WERI-Rb-1 (cell line): ENCODE data around the gene TNFRSF12A.

Experiments
- DNase-seq: peaks from one replicate; pipeline ENCODE4 v3.0.0-alpha.2; 2020
- H3K27ac ChIP-seq: fragments of 250-450 bp; sonication (Bioruptor Pico); 2 replicates; pipeline ENCODE4 v1.5.1; 2020; ENCODE audit warnings: mild to moderate bottlenecking, moderate library complexity
- H3K27me3 ChIP-seq: fragments of 250-450 bp; sonication (Bioruptor Pico); 2 replicates; pipeline ENCODE4 v1.5.1; 2021; ENCODE audit warnings: mild to moderate bottlenecking, low read depth, moderate library complexity; ENCODE audit not compliant: insufficient read depth, severe bottlenecking
- H3K36me3 ChIP-seq: fragments of 250-450 bp; sonication (Bioruptor Pico); 2 replicates; pipeline ENCODE4 v1.5.1; 2020; ENCODE audit warnings: mild to moderate bottlenecking, moderate library complexity
- H3K4me3 ChIP-seq: 2 replicates; pipeline ENCODE4 v1.5.1; 2011; ENCODE audit warnings: low read depth, mild to moderate bottlenecking, control low read depth, low read length
- H3K9me3 ChIP-seq: fragments of 250-450 bp; sonication (Bioruptor Pico); 2 replicates; pipeline ENCODE4 v1.5.1; 2021; ENCODE audit warnings: mild to moderate bottlenecking, moderate library complexity; ENCODE audit not compliant: severe bottlenecking
- TF ChIP-seq, protein P1 (sequence below): IDR thresholded peaks from 2 replicates; pipeline ENCODE4 v1.5.1; 2011; ENCODE audit warnings: low read depth, mild to moderate bottlenecking, control low read depth, inconsistent platforms, low read length

TNFRSF12A gene

GRCh38 chr16:3004781-3005284 lies 15.3 kb upstream of the TNFRSF12A start:
- peak overlapping the region; percentile 12; the same call in 1 of the 2 replicates for H3K27ac ChIP-seq
- TF ChIP-seq, protein P1, sequence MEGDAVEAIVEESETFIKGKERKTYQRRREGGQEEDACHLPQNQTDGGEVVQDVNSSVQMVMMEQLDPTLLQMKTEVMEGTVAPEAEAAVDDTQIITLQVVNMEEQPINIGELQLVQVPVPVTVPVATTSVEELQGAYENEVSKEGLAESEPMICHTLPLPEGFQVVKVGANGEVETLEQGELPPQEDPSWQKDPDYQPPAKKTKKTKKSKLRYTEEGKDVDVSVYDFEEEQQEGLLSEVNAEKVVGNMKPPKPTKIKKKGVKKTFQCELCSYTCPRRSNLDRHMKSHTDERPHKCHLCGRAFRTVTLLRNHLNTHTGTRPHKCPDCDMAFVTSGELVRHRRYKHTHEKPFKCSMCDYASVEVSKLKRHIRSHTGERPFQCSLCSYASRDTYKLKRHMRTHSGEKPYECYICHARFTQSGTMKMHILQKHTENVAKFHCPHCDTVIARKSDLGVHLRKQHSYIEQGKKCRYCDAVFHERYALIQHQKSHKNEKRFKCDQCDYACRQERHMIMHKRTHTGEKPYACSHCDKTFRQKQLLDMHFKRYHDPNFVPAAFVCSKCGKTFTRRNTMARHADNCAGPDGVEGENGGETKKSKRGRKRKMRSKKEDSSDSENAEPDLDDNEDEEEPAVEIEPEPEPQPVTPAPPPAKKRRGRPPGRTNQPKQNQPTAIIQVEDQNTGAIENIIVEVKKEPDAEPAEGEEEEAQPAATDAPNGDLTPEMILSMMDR, result no peak
- no peaks in the 10 kb centered on the region for H3K9me3 ChIP-seq
- peak overlapping the region; percentile 47 for H3K4me3 ChIP-seq
- DNase-seq, result peak; percentile 42
- no peaks in the 10 kb centered on the region; the same call in 1 of the 2 replicates for H3K36me3 ChIP-seq
- H3K27me3 ChIP-seq, result no peaks in the 10 kb centered on the region

DNA sequence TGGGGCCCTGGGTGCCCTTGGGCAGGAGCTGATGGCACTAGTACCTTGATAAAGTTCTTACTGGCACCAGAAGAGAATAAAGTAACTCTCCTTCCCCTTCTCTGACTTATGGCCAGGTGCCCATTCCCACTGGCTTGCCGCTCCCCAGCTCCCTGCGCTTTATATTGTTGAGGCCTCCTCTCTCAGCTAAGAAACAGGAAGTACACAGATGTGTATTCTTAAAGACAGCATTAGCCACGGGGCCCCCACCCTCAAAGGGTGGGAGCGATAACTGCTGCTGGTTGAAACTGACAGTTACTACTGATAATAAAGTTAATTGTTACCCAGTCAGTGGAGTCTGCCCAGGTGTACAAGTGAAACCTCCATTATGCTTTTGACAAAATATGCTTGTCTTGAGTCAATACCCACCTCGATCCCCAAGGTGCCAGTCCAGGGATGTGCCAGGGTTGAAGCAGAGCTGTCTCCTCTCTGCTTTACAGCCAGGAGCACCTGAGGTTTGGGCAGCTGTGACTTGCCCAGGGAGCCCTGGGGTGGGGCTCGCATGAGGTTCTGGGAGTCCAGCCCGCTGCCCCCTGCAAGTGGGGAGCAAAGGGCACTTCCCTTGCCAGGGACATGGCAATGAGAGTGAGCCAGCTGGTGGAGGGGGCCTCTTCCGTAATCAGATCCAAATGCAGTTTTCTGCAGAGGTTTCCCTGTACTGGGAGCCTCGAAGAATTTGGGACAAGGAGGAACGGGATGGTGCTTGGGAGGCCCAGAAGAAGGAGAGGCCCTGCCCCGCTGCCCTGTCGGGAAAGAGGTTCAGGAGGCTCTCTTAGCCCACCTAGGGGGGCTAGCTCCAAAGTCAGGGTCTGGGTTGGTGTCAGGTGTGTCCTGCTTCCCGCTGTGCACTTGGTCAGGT lies 12.9 kb upstream of the TNFRSF12A start:
- DNase-seq, result no peak
- H3K4me3 ChIP-seq, result no peak overlapping the region
- no peaks in the 10 kb centered on the region; the same call in 1 of the 2 replicates for H3K36me3 ChIP-seq
- H3K27me3 ChIP-seq, result no peaks in the 10 kb centered on the region
- H3K27ac ChIP-seq, result peak overlapping the region; percentile 56
- no peaks in the 10 kb centered on the region for H3K9me3 ChIP-seq
- TF ChIP-seq, protein P1, result no peak

DNA sequence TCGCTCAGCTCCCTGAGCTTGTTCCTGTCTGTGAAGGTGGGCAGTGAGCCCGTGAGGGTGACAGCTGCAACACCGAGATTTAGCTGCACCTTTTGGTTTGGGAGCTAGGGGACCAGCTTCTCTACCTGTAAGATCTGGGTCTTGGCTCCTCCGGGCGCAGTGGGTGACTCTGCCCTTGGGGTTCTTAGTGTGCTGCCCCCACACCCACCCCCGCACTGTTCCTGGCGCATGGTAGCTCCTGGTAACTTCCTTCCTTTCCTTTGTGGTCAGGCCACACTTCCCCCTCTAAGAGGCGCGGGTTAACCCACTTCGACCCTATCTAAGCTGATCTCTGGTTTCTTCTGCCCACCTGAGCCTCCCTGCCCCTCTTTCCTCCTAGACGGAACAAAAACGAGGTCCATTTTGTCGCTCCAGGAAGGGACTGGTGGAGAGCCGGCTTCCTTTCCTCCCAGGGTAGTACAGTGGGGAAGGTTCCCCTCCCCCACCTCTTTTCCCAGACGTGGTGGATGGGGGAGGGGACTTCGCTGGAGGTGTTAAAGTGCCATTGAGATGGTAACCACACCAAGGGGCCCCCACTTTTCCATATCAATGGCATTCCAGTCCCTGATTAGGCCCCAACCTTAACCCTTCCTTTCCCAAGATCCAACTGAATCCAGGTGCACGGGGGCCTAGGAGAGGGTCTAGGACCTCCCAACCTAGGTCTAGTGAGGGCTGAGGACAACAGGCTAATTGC lies 12.0 kb upstream of the TNFRSF12A start:
- H3K27ac ChIP-seq, result peak overlapping the region; percentile 56
- TF ChIP-seq, protein P1, result no peak
- no peaks in the 10 kb centered on the region for H3K27me3 ChIP-seq
- H3K9me3 ChIP-seq, result no peaks in the 10 kb centered on the region
- H3K36me3 ChIP-seq, result no peaks in the 10 kb centered on the region; the same call in 1 of the 2 replicates
- no peak for DNase-seq
- no peak overlapping the region for H3K4me3 ChIP-seq

- TF ChIP-seq, protein P1, result no peak
- Histone ChIP-seq H3K27me3 (no peaks in the 10 kb centered on the region), H3K27ac (no peak overlapping the region), H3K4me3 (no peak overlapping the region), H3K36me3 (no peaks in the 10 kb centered on the region; the same call in 1 of the 2 replicates), H3K9me3 (no peaks in the 10 kb centered on the region)
- no peak for DNase-seq
These were observed 11.5 kb upstream of the TNFRSF12A start for GRCh38 chr16:3008690-3009037.

GRCh38 chr16:3009568-3010390 lies 10.4 kb upstream of the TNFRSF12A start:
- H3K36me3 ChIP-seq, result no peaks in the 10 kb centered on the region; the same call in 1 of the 2 replicates
- H3K27ac ChIP-seq, result no peak overlapping the region
- no peak for DNase-seq
- TF ChIP-seq, protein P1, result no peak
- no peaks in the 10 kb centered on the region for H3K9me3 ChIP-seq
- H3K4me3 ChIP-seq, result no peak overlapping the region
- H3K27me3 ChIP-seq, result no peaks in the 10 kb centered on the region
